K562 (cell line): ENCODE measurements around the gene TRIM33. TPM values are rescaled to one million over a fixed set of nuclear protein-coding genes. Genes with fewer than 3 reads are reported as not detected.
A peak's percentile ranks its signal among the peaks of the same experiment; 100 is the strongest.

Source experiments
- CC2D1A ChIP-seq: fragments of 450-650 bp; IDR thresholded peaks from 2 replicates; pipeline ENCODE4 v1.6.1; 2017; ENCODE audit warnings: mild to moderate bottlenecking
- EHMT2 ChIP-seq: fragments of 450-650 bp; IDR thresholded peaks from 2 replicates; pipeline ENCODE4 v1.6.1; 2018; ENCODE audit warnings: antibody characterized with exemption
- ESRRA ChIP-seq: fragments of 450-650 bp; IDR thresholded peaks from 2 replicates; pipeline ENCODE4 v1.6.1; 2014; ENCODE audit warnings: low read depth, mild to moderate bottlenecking, moderate library complexity, borderline replicate concordance
- FOXP4 ChIP-seq: sonication (generic); formaldehyde crosslinking; IDR thresholded peaks from 2 replicates; pipeline ENCODE4 v1.8.0; 2022; ENCODE audit warnings: mild to moderate bottlenecking, missing genetic modification reagents, borderline replicate concordance
- HNRNPLL ChIP-seq: fragments of 200-400 bp; formaldehyde crosslinking; IDR thresholded peaks from 2 replicates; pipeline ENCODE4 v1.6.1; 2017; ENCODE audit warnings: low read length, low read depth, mild to moderate bottlenecking; ENCODE audit not compliant: poor library complexity, severe bottlenecking
- HNRNPUL1 ChIP-seq: fragments of 200-400 bp; formaldehyde crosslinking; IDR thresholded peaks from 2 replicates; pipeline ENCODE4 v1.6.1; 2017; ENCODE audit warnings: low read length
- HOXB6 ChIP-seq: fragments of 250-450 bp; sonication (Bioruptor Pico); IDR thresholded peaks from 2 replicates; pipeline ENCODE4 v1.5.1; 2022; ENCODE audit warnings: mild to moderate bottlenecking, borderline replicate concordance
- KDM4B ChIP-seq, 2 experiments: fragments of 450-650 bp in 1 of 2; sonication (generic) in 1 of 2; IDR thresholded peaks; 2 replicates each; pipeline ENCODE4 v1.6.1; 2016 to 2017; ENCODE audit warnings: borderline replicate concordance in 2 of 2, antibody characterized with exemption in 1 of 2, low read depth in 1 of 2, mild to moderate bottlenecking in 1 of 2
- MNT ChIP-seq, 2 experiments: fragments of 450-650 bp; conservative IDR thresholded peaks; 2 replicates each; pipeline ENCODE4 v1.6.1; 2017; ENCODE audit warnings: mild to moderate bottlenecking in 2 of 2, moderate library complexity in 2 of 2
- MTF1 ChIP-seq: fragments of 250-450 bp; sonication (Bioruptor Pico); IDR thresholded peaks from 2 replicates; pipeline ENCODE4 v1.9.0; 2021; ENCODE audit warnings: moderate library complexity, mild to moderate bottlenecking, inconsistent platforms, borderline replicate concordance
- PHB2 ChIP-seq: fragments of 450-650 bp; IDR thresholded peaks from 2 replicates; pipeline ENCODE4 v1.6.1; 2017; ENCODE audit warnings: low read depth
- PHF21A ChIP-seq: fragments of 450-650 bp; IDR thresholded peaks from 2 replicates; pipeline ENCODE4 v1.6.1; 2017; ENCODE audit warnings: low read depth, borderline replicate concordance
- POLR3G ChIP-seq: IDR thresholded peaks from 2 replicates; pipeline ENCODE4 v1.6.1; 2011; ENCODE audit not compliant: insufficient read length, insufficient replicate concordance; ENCODE audit errors: extremely low read depth
- RBM14 ChIP-seq: fragments of 200-400 bp; formaldehyde crosslinking; IDR thresholded peaks from 2 replicates; pipeline ENCODE4 v1.6.1; 2018; ENCODE audit warnings: low read depth, mild to moderate bottlenecking, low read length, moderate library complexity, borderline replicate concordance; ENCODE audit not compliant: insufficient read depth
- SMAD1 ChIP-seq: fragments of 150-350 bp; IDR thresholded peaks from 2 replicates; pipeline ENCODE4 v1.6.1; 2014; ENCODE audit warnings: low read length, low read depth; ENCODE audit not compliant: partially characterized antibody
- U2AF1 ChIP-seq: fragments of 200-400 bp; formaldehyde crosslinking; optimal IDR thresholded peaks from 2 replicates; pipeline ENCODE3; 2017; ENCODE audit warnings: mild to moderate bottlenecking, low read depth, low read length, moderate library complexity
- ZNF316 ChIP-seq: fragments of 450-650 bp; IDR thresholded peaks from 2 replicates; pipeline ENCODE4 v1.6.1; 2016
- polyA plus RNA-seq, 8 experiments: library from polyadenylated mRNA; depleted of rRNA in 4 of 8; stranded (reverse) in 5 of 8; unstranded in 3 of 8; fragments of >200 nt; fragmentation: Nextera tagmentation in 2 of 8; fragmentation: Illumina TruSeq in 1 of 8; extraction: Ambion mirVana in 2 of 8; extraction: Trizol in 1 of 8; gene quantifications; 2 replicates each; pipeline versions ENCODE4 v1.2.1 to v1.2.3, GENCODE V29; 2011 to 2014; ENCODE audit warnings: inconsistent platforms in 1 of 8, missing spikeins in 1 of 8
- total RNA-seq, 7 experiments: library from RNA; depleted of rRNA in 6 of 7; stranded (reverse); fragments of >200 nt in 6 of 7; fragmentation: Illumina TruSeq in 2 of 7; extraction: Trizol in 2 of 7; gene quantifications; 2 replicates each; pipeline versions ENCODE4 v1.2.1 to v1.2.3, GENCODE V29; 2011 to 2021; ENCODE audit warnings: low replicate concordance in 1 of 7
- TF ChIP-seq, protein P1 (sequence below): sonication (generic); formaldehyde crosslinking; IDR thresholded peaks from 2 replicates; pipeline ENCODE4 v1.8.1; 2023; ENCODE audit warnings: mild to moderate bottlenecking, missing genetic modification reagents, moderate library complexity
- TF ChIP-seq, protein P2 (sequence below): fragments of 450-650 bp; IDR thresholded peaks from 2 replicates; pipeline ENCODE4 v1.6.1; 2017; ENCODE audit warnings: antibody characterized with exemption
- TF ChIP-seq, protein P3 (sequence below): fragments of 450-650 bp; conservative IDR thresholded peaks from 2 replicates; pipeline ENCODE4 v1.6.1; 2016; ENCODE audit warnings: missing genetic modification characterization, low read depth, mild to moderate bottlenecking, control low read depth, missing compliant biosample characterization

The TRIM33 gene
- total and polyA plus RNA-seq, 9 of the 15 experiments (the other 6 are each of a cell fraction or from before 2014, with no cell fraction given) = 9.3 to 58.4 (median 40.2) TPM

GRCh38 chr1:114379987-114380386 is 131.0 kb downstream of the TRIM33 start (continued):
- TF ChIP-seq FOXP4 (CRISPR knock-in tag) = no peak
- TF ChIP-seq SMAD1 = peak; percentile 82
- TF ChIP-seq ZNF316 = no peak
- TF ChIP-seq, protein P1, sequence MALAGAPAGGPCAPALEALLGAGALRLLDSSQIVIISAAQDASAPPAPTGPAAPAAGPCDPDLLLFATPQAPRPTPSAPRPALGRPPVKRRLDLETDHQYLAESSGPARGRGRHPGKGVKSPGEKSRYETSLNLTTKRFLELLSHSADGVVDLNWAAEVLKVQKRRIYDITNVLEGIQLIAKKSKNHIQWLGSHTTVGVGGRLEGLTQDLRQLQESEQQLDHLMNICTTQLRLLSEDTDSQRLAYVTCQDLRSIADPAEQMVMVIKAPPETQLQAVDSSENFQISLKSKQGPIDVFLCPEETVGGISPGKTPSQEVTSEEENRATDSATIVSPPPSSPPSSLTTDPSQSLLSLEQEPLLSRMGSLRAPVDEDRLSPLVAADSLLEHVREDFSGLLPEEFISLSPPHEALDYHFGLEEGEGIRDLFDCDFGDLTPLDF (CRISPR knock-in tag) = no peak
- TF ChIP-seq HNRNPLL = no peak
- TF ChIP-seq RBM14 = no peak
- peak; percentile 99 for TF ChIP-seq PHB2
- TF ChIP-seq, protein P2, sequence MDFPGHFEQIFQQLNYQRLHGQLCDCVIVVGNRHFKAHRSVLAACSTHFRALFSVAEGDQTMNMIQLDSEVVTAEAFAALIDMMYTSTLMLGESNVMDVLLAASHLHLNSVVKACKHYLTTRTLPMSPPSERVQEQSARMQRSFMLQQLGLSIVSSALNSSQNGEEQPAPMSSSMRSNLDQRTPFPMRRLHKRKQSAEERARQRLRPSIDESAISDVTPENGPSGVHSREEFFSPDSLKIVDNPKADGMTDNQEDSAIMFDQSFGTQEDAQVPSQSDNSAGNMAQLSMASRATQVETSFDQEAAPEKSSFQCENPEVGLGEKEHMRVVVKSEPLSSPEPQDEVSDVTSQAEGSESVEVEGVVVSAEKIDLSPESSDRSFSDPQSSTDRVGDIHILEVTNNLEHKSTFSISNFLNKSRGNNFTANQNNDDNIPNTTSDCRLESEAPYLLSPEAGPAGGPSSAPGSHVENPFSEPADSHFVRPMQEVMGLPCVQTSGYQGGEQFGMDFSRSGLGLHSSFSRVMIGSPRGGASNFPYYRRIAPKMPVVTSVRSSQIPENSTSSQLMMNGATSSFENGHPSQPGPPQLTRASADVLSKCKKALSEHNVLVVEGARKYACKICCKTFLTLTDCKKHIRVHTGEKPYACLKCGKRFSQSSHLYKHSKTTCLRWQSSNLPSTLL = 0 out of 2 replicates have a peak, but pooled peaks have one; percentile 12
- peak; percentile 64 to 90 for TF ChIP-seq MNT (conservative IDR thresholded peaks at IDR 0.05)
- TF ChIP-seq, protein P3, sequence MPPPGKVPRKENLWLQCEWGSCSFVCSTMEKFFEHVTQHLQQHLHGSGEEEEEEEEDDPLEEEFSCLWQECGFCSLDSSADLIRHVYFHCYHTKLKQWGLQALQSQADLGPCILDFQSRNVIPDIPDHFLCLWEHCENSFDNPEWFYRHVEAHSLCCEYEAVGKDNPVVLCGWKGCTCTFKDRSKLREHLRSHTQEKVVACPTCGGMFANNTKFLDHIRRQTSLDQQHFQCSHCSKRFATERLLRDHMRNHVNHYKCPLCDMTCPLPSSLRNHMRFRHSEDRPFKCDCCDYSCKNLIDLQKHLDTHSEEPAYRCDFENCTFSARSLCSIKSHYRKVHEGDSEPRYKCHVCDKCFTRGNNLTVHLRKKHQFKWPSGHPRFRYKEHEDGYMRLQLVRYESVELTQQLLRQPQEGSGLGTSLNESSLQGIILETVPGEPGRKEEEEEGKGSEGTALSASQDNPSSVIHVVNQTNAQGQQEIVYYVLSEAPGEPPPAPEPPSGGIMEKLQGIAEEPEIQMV (tag) = 0 out of 2 replicates have a peak, but pooled peaks have one; percentile 22
- TF ChIP-seq CC2D1A = peak; percentile 99
- no peak for TF ChIP-seq MTF1 (CRISPR knock-in tag)
- peak; percentile 93 for TF ChIP-seq EHMT2
- no peak for TF ChIP-seq HNRNPUL1
- TF ChIP-seq ESRRA = peak; percentile 85; the same call in 1 of the 2 replicates
- no peak for TF ChIP-seq POLR3G
- no peak for TF ChIP-seq U2AF1
- no peak for TF ChIP-seq PHF21A
- no peak for TF ChIP-seq HOXB6 (CRISPR knock-in tag)
- peak in 1 of 2 experiments; percentile 98; a peak in 1 of 4 replicates for TF ChIP-seq KDM4B (IDR thresholded peaks at IDR 0.05; ENCODE audit: borderline replicate concordance in 2 of 2, low read depth in 1 of 2)
